HG03469 (cell line): ENCODE results near the gene ZNF513.
"Not testable (repeated sequence)": the region's sequence is repeated elsewhere in the genome, so short reads cannot be mapped to it uniquely, and the experiment has no call there.

Experiments used
- ATAC-seq: cut with Tn5 transposase; IDR thresholded peaks from one replicate; pipeline ENCODE4 v1.9.1; 2021; ENCODE audit warnings: mild to moderate bottlenecking, moderate library complexity, moderate number of reproducible peaks; ENCODE audit not compliant: unreplicated experiment

The ZNF513 gene

DNA sequence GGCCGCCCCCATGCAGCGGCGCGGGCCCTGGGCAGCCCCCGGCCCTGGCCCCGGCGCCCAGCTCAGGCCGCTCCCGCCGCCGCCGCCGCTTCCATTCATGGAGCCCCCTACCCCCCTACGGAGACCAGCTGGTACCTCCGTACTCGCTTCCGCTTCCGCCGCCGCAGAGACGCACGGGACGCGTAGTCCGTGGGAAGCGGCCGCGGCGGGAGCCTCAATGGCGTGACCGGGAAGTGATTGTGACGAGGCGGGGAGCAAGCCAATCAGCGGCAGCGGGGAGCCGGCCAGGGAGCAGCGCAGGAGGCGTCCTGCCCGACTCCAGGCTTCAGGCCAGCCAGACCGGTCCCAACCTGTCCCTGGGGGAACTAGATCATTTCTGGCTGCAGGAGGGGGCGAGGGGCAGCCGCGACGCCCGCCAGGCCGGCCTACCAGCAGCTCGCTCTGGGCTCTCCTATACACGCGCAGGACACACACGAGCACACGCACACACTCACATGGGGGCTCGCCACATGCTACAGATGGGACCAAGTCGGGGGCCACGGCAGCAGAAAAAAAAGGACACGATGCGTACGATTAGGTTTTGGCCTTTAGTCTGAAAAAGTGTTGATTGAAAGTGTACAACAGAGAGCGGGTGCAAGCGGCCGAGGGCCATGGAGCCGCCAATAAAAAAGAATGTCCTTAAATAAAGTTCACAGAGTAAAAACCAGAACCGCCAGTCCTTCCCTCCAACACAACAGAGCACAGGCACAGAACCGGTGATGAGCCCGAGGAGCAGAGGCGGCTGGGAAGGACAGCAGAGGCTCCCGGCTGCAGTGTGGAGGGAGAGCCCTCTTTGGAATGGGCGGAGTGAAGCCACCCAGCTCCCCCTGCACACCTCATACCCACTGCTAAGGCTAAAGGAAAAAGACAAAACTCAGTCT lies at the start of gene ZNF513:
Gene ZNF513 (minus strand): TSS at position 109 of the 920 bp plus-strand sequence. CDS start 208 bp downstream, outside the sequence.
- no peak for ATAC-seq

- peak; percentile 55 for ATAC-seq
Observed at GRCh38 chr2:27428978-27429541, 48.5 kb upstream of the ZNF513 start.

GRCh38 chr2:27428213-27428977 lies 47.9 kb upstream of the ZNF513 start, which contains the start of gene NRBP1:
TSS of gene NRBP1 (plus strand) at chr2:27428631. CDS start at chr2:27433274, 4,643 bp downstream.
- peak; percentile 81 for ATAC-seq

DNA sequence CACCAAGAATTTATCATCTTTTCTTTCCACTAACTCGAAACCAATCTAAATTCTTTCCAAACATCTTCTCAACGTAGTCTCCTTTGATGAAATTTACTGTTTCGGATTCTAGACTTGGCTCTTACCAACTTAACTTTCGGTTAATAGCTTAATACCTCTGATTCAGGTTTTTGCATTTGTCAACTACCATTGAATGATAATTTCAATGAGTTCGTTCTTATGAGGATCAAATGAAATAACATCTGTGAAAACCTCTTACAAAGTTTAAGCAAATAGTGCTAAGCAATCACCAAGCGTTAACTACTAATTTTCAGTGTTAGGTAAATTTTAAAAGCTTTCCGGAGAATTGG lies 47.3 kb upstream of the ZNF513 start:
- ATAC-seq, result no peak

DNA sequence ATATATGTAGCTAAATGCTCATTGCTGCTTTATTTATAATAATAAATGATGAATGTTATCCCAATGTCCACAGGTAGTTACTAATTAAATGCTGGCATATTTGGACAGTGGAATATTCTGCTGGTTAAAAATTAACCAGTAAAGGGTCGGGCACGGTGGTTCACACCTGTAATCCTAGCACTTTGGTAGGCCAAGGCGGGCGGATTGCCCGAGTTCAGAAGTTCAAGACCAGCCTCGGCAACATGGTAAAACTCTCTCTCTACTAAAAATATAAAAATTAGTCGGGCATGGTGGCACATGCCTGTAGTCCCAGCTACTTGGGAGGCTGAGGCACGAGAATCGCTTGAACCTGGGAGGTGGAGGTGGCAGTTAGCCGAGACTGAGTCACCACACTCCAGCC lies 44.5 kb upstream of the ZNF513 start:
- not testable (repeated sequence) for ATAC-seq

DNA sequence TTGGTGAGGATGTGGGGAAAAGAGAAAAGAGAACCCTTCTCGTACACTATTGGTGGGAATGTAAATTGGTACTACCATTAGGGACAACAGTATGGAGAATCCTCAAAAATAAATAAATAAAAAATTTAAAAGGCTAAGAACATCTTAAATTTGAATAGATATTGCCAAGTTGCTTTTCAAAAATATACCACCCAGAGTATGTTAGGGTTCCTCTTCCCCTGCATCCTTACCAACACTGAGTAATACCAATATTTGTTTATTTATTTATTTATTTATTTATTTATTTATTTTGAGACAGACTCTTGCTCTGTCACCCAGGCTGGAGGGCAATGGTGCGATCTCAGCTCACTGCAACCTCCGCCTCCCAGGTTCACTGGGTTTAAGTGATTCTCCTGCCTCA lies 42.4 kb upstream of the ZNF513 start:
- no peak for ATAC-seq

- ATAC-seq, result no peak
Observed at GRCh38 chr2:27421660-27422250, 41.2 kb upstream of the ZNF513 start.

DNA sequence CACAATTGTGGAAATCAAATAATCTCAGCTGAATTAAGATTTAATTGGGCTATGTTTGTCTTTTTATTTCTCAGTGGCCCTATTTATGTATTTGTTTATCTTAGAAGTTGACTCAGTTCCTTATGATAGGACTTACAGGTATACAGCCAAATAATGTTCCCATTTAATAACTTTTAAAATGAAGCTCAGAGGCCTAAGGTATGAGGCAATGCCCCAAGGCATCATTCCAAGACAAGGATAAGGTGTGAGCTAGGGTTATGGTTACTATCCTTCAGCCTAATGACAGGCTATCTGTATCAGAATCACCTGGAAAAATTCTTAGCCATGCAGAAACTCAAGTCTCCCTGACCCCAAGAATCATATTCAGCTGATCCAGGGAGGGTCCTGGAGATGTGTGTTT lies 40.5 kb upstream of the ZNF513 start:
- ATAC-seq, result no peak

- ATAC-seq, result no peak
Observed at GRCh38 chr2:27416151-27416550, 35.6 kb upstream of the ZNF513 start.

GRCh38 chr2:27412419-27413152 lies 32.1 kb upstream of the ZNF513 start:
- no peak for ATAC-seq

DNA sequence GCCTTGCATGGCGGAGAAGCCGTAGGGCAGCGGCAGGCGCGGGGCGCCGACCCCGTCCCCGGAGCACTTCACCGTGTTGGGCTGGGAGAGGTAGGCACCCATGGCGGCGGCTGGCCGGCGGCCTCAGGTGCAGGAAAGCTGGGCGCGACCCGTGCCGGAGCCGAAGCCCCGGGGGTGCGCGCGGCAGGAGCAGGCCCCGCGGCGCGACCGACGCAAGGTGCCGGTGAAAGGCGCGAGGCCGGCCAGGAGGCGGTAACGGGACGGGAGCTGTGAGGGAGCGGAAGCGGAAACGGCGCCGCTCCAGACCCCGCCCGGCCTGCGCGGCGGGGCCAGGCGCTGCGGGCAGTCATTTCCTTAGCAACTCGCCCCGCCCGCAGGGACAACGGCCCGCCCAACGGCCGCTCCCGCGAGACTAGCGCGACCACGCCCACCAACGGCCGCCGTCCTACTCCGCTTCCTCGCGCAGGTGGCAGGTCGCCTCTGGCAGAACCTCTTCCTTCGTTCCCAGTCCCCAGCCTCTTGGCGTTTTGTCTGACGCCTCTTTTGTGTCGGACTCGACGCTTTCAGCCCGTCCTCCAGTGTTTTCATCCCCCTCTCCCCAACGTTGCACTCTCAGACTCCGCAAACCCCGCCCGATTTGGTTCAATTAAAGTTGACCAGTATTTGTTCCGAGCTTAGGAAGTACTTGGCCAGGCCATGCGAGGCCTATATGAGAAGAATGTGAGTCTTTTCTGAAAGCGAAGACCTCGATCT lies 29.0 kb upstream of the ZNF513 start, which contains the start of gene PPM1G:
Gene PPM1G (minus strand): TSS at position 271 of the 753 bp plus-strand sequence. CDS start 169 bp downstream, at position 102.
- ATAC-seq, result peak; percentile 79

GRCh38 chr2:27408601-27409320 lies 28.2 kb upstream of the ZNF513 start:
- ATAC-seq, result peak; percentile 7

- ATAC-seq, result no peak
Observed at GRCh38 chr2:27407798-27408491, 27.4 kb upstream of the ZNF513 start.

GRCh38 chr2:27400348-27401135 lies 20.0 kb upstream of the ZNF513 start:
- ATAC-seq, result no peak

GRCh38 chr2:27398962-27399361 lies 18.4 kb upstream of the ZNF513 start:
- ATAC-seq, result no peak

DNA sequence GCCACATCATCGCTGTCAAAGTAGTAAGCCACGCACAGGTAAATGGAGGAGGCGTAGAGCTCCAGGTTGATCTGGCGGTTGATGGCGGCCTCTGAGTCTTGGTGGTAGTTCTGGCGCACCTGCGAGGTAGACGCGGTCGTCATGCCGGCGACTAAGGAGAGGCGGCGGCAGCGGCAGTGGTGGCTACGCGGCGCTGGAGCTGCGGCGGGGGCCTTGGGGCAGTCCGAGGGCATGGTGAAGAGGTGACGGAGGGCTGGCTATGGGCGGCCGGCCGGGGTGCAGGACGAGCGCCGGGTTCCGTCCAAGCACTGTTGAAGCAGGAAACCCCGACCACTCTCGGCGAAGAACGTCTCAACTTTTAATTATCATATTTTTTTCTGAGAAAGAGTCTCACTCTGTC lies 12.7 kb upstream of the ZNF513 start:
- no peak for ATAC-seq
